ENCODE measurements around the gene ZNF197.
A peak's percentile ranks its signal among the peaks of the same experiment; 100 is the strongest.
"Not testable (repeated sequence)": the region's sequence is repeated elsewhere in the genome, so short reads cannot be mapped to it uniquely, and the experiment has no call there.

The ZNF197 gene

GRCh38 chr3:44624749-44625480, at the start of gene ZNF197:
TSS of gene ZNF197 (plus strand) at chr3:44625036. CDS start at chr3:44629155, 4,119 bp downstream.
- peak in 1 of 2 donors; percentile 28 for DNase-seq (ENCODE audit: extremely low read depth in 1 of 2, low read depth in 1 of 2)

DNA sequence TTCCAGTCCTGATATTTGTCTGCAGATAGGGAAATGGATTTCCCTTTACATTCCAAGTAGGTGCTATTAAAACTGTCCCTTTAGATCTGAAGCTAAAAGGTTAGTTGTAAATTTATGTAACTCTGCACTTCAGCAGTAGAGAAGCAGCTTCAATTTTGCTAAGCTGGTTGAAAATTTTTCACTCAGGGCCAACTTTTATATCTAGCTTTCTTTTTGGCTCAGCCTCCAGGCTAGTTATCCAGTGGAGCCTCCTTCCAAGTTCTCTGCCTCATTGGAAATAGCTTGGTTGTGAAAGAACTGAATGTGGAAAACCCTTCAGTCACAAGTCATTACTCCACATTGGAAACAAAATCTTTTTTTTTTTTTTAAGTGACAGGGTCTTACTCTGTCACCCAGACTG, 48.2 kb upstream of the ZNF197 start:
- DNase-seq (ENCODE audit: extremely low read depth in 1 of 2, low read depth in 1 of 2) = no peak

- DNase-seq (ENCODE audit: extremely low read depth in 1 of 2, low read depth in 1 of 2) = not testable (repeated sequence)
These were observed 47.4 kb upstream of the ZNF197 start for GRCh38 chr3:44577354-44577952.

DNA sequence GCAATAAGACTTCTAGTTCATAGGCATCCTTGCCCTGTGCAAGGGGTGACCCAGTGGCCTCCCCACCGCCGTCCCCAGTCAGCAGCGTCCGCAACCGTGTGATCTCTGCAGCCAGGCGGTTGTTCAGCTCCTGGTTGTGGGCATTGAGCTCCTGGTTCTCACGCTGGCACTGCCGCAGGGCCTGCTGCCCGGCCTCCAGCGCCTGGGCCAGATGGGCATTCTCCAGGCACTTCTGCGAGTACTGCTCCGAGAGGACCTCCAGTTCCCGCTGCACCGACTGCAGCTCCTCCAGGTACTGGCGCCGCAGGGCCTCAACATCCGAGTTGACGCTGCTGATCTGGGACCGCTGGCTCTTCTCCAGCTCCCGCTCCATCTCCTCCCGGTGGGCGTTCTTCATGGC, 46.5 kb upstream of the ZNF197 start:
- DNase-seq (ENCODE audit: extremely low read depth in 1 of 2, low read depth in 1 of 2) = not testable (repeated sequence)

DNA sequence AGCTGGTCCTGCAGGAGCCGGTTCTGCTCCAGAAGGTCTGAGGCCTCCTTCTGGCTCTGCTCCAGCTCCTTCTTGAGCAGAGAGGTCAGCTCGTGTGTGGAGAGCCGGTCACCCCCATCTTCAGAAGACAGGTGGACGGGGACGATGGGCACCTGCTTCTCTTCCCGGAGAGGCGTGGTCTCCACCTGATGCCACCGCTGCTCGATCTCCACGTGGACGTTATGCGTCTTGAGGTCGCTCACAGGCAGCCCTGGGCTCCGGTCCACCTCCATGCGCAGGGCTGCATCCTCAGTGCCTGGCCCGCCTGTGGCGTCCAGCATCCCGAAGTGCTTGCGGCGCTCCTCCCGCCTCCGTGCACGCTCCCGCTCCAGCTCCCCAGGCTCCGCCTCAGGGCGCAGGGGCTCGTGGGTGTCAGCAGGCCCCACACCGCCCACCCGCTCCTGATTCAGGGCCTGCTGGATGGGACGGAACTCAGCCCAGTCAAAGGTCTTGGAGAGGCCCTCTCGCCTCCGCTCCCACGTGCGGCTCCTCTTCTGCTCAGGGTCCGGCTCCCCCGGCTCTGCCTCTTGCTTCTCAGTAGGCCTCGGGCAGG, 45.8 kb upstream of the ZNF197 start:
- not testable (repeated sequence) for DNase-seq (ENCODE audit: extremely low read depth in 1 of 2, low read depth in 1 of 2)

DNA sequence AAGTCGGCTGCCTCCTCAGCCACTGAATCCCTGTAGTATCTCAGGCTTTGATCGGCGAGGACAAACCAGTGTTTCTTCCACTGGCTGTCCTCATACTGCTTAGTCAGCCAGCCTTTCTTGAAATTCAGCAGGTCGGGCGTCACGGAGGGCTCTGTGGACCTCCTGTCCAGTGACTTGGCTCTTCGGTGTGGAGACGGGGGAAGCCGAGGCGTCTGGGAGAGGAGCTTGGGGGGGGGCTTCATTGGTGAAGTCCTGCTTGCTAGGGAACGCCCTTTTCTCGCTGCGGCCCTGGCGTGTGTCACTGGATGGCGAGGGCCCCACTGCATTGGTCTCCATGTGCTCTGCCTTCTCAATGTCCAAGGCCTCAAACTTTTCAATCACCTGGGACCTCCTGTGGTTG, 45.1 kb upstream of the ZNF197 start:
- not testable (repeated sequence) for DNase-seq (ENCODE audit: extremely low read depth in 1 of 2, low read depth in 1 of 2)

- not testable (repeated sequence) for DNase-seq (ENCODE audit: extremely low read depth in 1 of 2, low read depth in 1 of 2)
These were observed 43.9 kb upstream of the ZNF197 start for GRCh38 chr3:44580971-44581370.

- DNase-seq (ENCODE audit: extremely low read depth in 1 of 2, low read depth in 1 of 2) = no peak
These were observed 40.0 kb upstream of the ZNF197 start, which contains the start of gene ZNF660 for GRCh38 chr3:44584646-44585501. TSS of gene ZNF660 (plus strand) at chr3:44584964. CDS start at chr3:44594194, 9,230 bp downstream.

- no peak for DNase-seq (ENCODE audit: extremely low read depth in 1 of 2, low read depth in 1 of 2)
These were observed 28.2 kb upstream of the ZNF197 start for GRCh38 chr3:44596621-44597020.

- DNase-seq (ENCODE audit: extremely low read depth in 1 of 2, low read depth in 1 of 2) = no peak
These were observed 23.1 kb upstream of the ZNF197 start for GRCh38 chr3:44601749-44602148.

- DNase-seq (ENCODE audit: extremely low read depth in 1 of 2, low read depth in 1 of 2) = no peak
These were observed 12.2 kb upstream of the ZNF197 start for GRCh38 chr3:44612678-44613077.

- no peak for DNase-seq (ENCODE audit: extremely low read depth in 1 of 2, low read depth in 1 of 2)
These were observed 3.9 kb downstream of the ZNF197 start for GRCh38 chr3:44628716-44629115.

DNA sequence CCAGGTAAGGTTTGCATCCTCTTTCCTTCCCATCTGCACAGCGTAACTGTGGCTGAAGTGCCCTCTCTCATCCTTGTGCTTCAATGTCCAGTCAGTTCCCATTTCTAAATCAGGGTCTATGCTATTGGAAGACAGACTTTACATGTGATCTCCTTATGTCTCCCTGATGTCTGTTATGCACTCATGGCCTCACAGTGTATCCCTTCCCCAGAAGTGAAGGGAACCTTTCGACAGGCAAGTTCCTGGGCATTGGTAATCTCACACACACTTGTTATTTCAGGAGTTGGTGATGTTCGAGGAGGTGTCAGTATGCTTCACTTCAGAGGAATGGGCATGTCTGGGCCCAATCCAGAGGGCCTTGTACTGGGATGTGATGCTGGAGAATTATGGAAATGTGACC, 7.4 kb downstream of the ZNF197 start:
- DNase-seq (ENCODE audit: extremely low read depth in 1 of 2, low read depth in 1 of 2) = no peak

DNA sequence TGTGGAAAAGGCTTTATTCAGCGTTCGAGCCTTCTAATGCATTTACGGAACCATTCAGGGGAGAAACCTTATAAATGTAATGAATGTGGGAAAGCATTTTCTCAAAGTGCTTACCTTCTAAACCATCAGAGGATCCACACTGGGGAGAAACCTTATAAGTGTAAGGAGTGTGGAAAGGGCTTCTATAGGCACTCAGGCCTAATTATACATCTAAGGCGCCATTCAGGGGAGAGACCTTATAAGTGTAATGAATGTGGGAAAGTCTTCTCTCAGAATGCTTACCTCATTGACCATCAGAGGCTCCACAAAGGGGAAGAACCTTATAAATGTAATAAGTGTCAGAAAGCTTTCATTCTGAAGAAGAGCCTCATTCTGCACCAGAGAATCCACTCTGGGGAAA, 17.5 kb downstream of the ZNF197 start:
- DNase-seq (ENCODE audit: extremely low read depth in 1 of 2, low read depth in 1 of 2) = no peak

- DNase-seq (ENCODE audit: extremely low read depth in 1 of 2, low read depth in 1 of 2) = no peak
These were observed 18.2 kb downstream of the ZNF197 start for GRCh38 chr3:44643024-44643423.

DNA sequence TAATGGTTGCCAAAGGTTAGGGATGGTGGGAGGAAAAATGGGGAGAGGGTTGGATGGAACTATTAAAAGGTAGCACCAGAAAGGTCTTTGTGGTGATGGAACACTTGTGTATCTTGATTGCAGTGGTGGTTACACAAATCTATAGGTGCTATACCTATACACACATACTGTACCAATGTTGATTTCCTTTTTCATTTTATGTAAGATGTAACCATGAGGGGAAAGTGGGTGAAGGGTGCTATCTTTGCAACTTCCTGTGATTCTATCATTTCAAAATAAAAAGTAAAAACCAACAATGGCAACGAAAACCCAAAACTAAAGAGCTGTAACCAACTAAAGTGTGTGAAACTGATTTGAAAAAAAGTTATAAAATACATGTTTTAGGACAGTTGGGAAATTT, 22.9 kb downstream of the ZNF197 start:
- no peak for DNase-seq (ENCODE audit: extremely low read depth in 1 of 2, low read depth in 1 of 2)

DNA sequence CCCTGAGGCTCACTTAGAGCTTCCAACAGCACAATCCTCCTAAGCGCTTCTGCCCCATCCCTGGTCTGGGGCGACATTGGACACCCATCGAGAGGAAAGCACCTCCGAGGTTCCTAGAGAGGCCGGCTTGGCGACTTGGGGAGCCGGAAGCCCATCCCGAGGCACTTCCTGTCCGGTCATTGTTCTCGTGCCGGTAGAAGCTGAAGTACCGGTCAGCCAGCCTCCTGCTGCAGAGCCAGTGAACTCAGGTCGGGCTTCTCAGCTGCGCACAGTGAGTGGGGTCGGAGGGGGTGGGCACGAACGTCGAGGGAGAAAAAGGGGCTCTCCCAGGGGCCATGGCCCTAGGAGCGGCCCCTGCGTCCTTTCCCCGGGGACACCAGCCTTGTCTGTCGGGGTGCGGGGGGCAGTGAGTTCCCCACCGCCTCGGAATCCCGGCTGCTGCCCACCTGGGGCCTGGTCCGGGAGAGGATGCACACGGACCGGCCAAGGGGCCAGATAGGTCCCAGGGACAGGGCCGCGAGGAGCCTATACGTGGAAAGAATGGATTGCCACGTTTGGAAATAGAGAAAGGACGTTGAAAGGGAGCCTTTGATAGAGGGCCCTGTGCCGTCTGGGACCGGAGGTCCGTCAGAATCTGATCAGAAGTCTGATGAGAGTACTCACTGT, 23.9 kb downstream of the ZNF197 start, which contains the start of gene ZNF35:
Gene ZNF35, plus strand, starts transcription at position 169 of the 666 bp plus-strand sequence. CDS start 2,336 bp downstream, outside the sequence.
- DNase-seq (ENCODE audit: extremely low read depth in 1 of 2, low read depth in 1 of 2) = no peak

GRCh38 chr3:44649709-44650108, 24.9 kb downstream of the ZNF197 start:
- DNase-seq (ENCODE audit: extremely low read depth in 1 of 2, low read depth in 1 of 2) = no peak

DNA sequence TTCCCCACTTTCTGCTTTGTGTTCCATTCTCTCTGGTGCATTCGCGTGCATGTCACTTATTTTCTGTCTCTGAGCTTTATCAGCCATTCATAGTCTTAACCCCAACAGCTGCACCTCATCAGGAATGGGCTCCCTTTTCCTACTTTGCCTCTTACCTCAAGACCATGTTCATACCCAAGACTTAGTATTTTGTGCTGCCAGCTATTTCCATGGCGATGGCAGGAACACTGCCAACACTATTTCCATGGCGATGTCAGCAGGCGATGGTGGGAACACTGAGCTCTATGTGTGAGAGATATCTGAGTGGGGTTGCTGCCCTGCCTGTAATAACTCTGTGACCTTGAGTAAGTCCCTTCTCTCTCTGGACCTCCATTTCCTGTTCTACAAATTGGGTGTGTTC, 29.2 kb downstream of the ZNF197 start:
- no peak for DNase-seq (ENCODE audit: extremely low read depth in 1 of 2, low read depth in 1 of 2)

DNA sequence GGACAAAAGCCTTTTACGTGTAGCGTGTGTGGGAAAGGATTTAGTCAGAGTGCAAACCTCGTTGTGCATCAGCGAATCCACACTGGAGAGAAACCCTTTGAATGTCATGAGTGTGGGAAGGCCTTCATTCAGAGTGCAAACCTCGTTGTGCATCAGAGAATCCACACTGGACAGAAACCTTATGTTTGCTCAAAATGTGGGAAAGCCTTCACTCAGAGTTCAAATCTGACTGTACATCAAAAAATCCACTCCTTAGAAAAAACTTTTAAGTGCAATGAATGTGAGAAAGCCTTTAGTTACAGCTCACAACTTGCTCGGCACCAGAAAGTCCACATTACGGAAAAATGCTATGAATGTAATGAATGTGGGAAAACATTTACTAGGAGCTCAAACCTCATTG, 34.2 kb downstream of the ZNF197 start:
- no peak for DNase-seq (ENCODE audit: extremely low read depth in 1 of 2, low read depth in 1 of 2)
